ENCODE results near the gene ZNF407.

GRCh38 chr18:74550886-74551285 lies 46.8 kb upstream of the ZNF407 start:
- TF ChIP-seq CTCF (IDR thresholded peaks at IDR 0.05; ENCODE audit: low read depth, low read length, poor library complexity, severe bottlenecking) (no peak), EZH2phosphoT487 (IDR thresholded peaks at IDR 0.05; ENCODE audit: borderline replicate concordance, low read length) (no peak)
